ENCODE data around the gene TEX35. TPM values are rescaled to one million over a fixed set of nuclear protein-coding genes. Genes with fewer than 3 reads are reported as not detected.

Gene TEX35
- polyA plus RNA-seq, 3 donors, result not detected

- H2AFZ ChIP-seq (ENCODE audit: insufficient read depth, low read depth, low read length, poor library complexity, severe bottlenecking), result no peak overlapping the region
Observed at GRCh38 chr1:178493301-178493741, 19.6 kb upstream of the TEX35 start.

GRCh38 chr1:178494569-178494971 lies 18.3 kb upstream of the TEX35 start:
- H3K4me2 ChIP-seq (replicated peaks; ENCODE audit: extremely low read depth, low read length, poor library complexity, severe bottlenecking), result no peak overlapping the region
- no peak overlapping the region for H3K4me3 ChIP-seq (replicated peaks in 1 of 3; ENCODE audit: low read depth in 2 of 3, low read length in 3 of 3)
- DNase-seq, result no peak
- no peak overlapping the region for H2AFZ ChIP-seq (ENCODE audit: insufficient read depth, low read depth, low read length, poor library complexity, severe bottlenecking)
- H3K36me3 ChIP-seq (replicated peaks in 1 of 2; ENCODE audit: control insufficient read depth in 1 of 2, insufficient read depth in 2 of 2, low read length in 2 of 2), result no peaks in the 10 kb centered on the region
- peaks cover 5% of the 10 kb centered on the region for H3K4me1 Mint-ChIP-seq
- H3K4me3 Mint-ChIP-seq, result no peak overlapping the region
- H3K36me3 Mint-ChIP-seq, result no peaks in the 10 kb centered on the region
- H3K27ac ChIP-seq (ENCODE audit: low read depth in 1 of 2, low read length in 2 of 2), result no peak overlapping the region
- no peak overlapping the region for H3K27ac Mint-ChIP-seq
- H3K9ac ChIP-seq (ENCODE audit: insufficient read depth, low read length, poor library complexity, severe bottlenecking), result no peak overlapping the region
- no peaks in the 10 kb centered on the region for H3K9me3 ChIP-seq (replicated peaks in 1 of 2; ENCODE audit: control insufficient read depth in 1 of 2, insufficient read depth in 1 of 2, low read length in 2 of 2)
- H3K27me3 ChIP-seq (ENCODE audit: control insufficient read depth in 2 of 2, insufficient read depth in 2 of 2, low read length in 2 of 2), result no peaks in the 10 kb centered on the region
- no peaks in the 10 kb centered on the region for H3K4me1 ChIP-seq (ENCODE audit: control insufficient read depth in 1 of 2, insufficient read depth in 2 of 2, low read length in 2 of 2)
- intact Hi-C loops (cut with micrococcal nuclease), result no loop called here
- H3K79me2 ChIP-seq (ENCODE audit: insufficient read depth, low read length), result no peaks in the 10 kb centered on the region
- TF ChIP-seq CTCF (IDR thresholded peaks at IDR 0.05), result no peak
- peaks cover 1 to 7% (median 2%) of the 10 kb centered on the region in 3 donors for H3K27me3 Mint-ChIP-seq (ENCODE audit: low read depth in 3 of 3)
- WGBS (ENCODE audit: insufficient coverage), result 98% methylated on average over 10 of the region's 13 CpGs
- no peaks in the 10 kb centered on the region for H4K20me1 ChIP-seq (ENCODE audit: insufficient read depth, low read length)
- H3K9me3 Mint-ChIP-seq, result peaks cover 0 to 2% (median 0%) of the 10 kb centered on the region in 7 donors

More at GRCh38 chr1:178493301-178493741, 19.6 kb upstream of the TEX35 start:
- intact Hi-C loops (cut with micrococcal nuclease), result no loop called here
- Histone ChIP-seq H3K4me2 (replicated peaks; ENCODE audit: extremely low read depth, low read length, poor library complexity, severe bottlenecking) (no peak overlapping the region), H3K79me2 (ENCODE audit: insufficient read depth, low read length) (no peaks in the 10 kb centered on the region), H3K9me3 (replicated peaks in 1 of 2; ENCODE audit: control insufficient read depth in 1 of 2, insufficient read depth in 1 of 2, low read length in 2 of 2) (no peaks in the 10 kb centered on the region), H3K4me3 (replicated peaks in 1 of 3; ENCODE audit: low read depth in 2 of 3, low read length in 3 of 3) (no peak overlapping the region), H3K27me3 (ENCODE audit: control insufficient read depth in 2 of 2, insufficient read depth in 2 of 2, low read length in 2 of 2) (no peaks in the 10 kb centered on the region), H4K20me1 (ENCODE audit: insufficient read depth, low read length) (no peaks in the 10 kb centered on the region), H3K36me3 (replicated peaks in 1 of 2; ENCODE audit: control insufficient read depth in 1 of 2, insufficient read depth in 2 of 2, low read length in 2 of 2) (no peaks in the 10 kb centered on the region), H3K27ac (ENCODE audit: low read depth in 1 of 2, low read length in 2 of 2) (no peak overlapping the region), H3K4me1 (ENCODE audit: control insufficient read depth in 1 of 2, insufficient read depth in 2 of 2, low read length in 2 of 2) (no peaks in the 10 kb centered on the region), H3K9ac (ENCODE audit: insufficient read depth, low read length, poor library complexity, severe bottlenecking) (no peak overlapping the region)
- Mint-ChIP-seq H3K4me1 (peaks cover 5% of the 10 kb centered on the region), H3K4me3 (no peak overlapping the region), H3K9me3 (peaks cover 0 to 2% (median 0%) of the 10 kb centered on the region in 7 donors), H3K36me3 (no peaks in the 10 kb centered on the region), H3K27me3 (ENCODE audit: low read depth in 3 of 3) (peaks cover 1 to 7% (median 2%) of the 10 kb centered on the region in 3 donors), H3K27ac (no peak overlapping the region)
- TF ChIP-seq CTCF (IDR thresholded peaks at IDR 0.05), result no peak
- 93% methylated on average over 14 of the region's 16 CpGs for WGBS (ENCODE audit: insufficient coverage)
- DNase-seq, result no peak

Data from CD14-positive monocyte (primary cell).